Tibial nerve (tissue), 4 donors: ENCODE data around the gene TTC39B. TPM values are rescaled to one million over a fixed set of nuclear protein-coding genes. Genes with fewer than 3 reads are reported as not detected.

Experiments
- DNase-seq, 2 donors: peaks; one replicate each; pipeline ENCODE4 v3.0.0-alpha.2; 2019; ENCODE audit warnings: low spot score in 2 of 2
- H3K27ac ChIP-seq, 4 donors: fragments of 200-600 bp; sonication (generic) in 3 of 4; one replicate each; pipeline ENCODE4 v1.5.1; 2017 to 2019; ENCODE audit warnings: mild to moderate bottlenecking in 1 of 4
- H3K27me3 ChIP-seq, 2 donors: fragments of 200-600 bp; sonication (generic) in 1 of 2; one replicate each; pipeline versions ENCODE4 v1.5.1 to v1.6.0; 2017 to 2019
- H3K36me3 ChIP-seq, 3 donors: fragments of 200-600 bp; sonication (generic); one replicate each; pipeline ENCODE4 v1.5.1; 2018 to 2019
- H3K4me1 ChIP-seq, 4 donors: fragments of 200-600 bp; sonication (generic) in 3 of 4; one replicate each; pipeline ENCODE4 v1.5.1; 2017 to 2019
- H3K4me3 ChIP-seq, 4 donors: fragments of 200-600 bp; sonication (generic) in 3 of 4; one replicate each; pipeline ENCODE4 v1.5.1; 2017 to 2019; ENCODE audit warnings: mild to moderate bottlenecking in 1 of 4, moderate library complexity in 1 of 4
- H3K9me3 ChIP-seq, 4 donors: fragments of 200-600 bp; sonication (generic) in 3 of 4; one replicate each; pipeline ENCODE4 v1.5.1; 2017 to 2019
- CTCF ChIP-seq, 5 experiments: fragments of 200-600 bp in 3 of 5; fragments of 450-650 bp in 2 of 5; sonication (generic) in 3 of 5; IDR thresholded peaks; one replicate each; pipeline ENCODE4 v1.5.1; 2016 to 2019; ENCODE audit warnings: antibody characterized with exemption in 5 of 5, mild to moderate bottlenecking in 3 of 5, moderate library complexity in 2 of 5
- EP300 ChIP-seq, 2 donors: sonication (generic); formaldehyde crosslinking; IDR thresholded peaks; one replicate each; pipeline ENCODE4 v1.6.1; 2017; ENCODE audit warnings: antibody characterized with exemption in 2 of 2, mild to moderate bottlenecking in 1 of 2
- POLR2A ChIP-seq, 2 donors: fragments of 450-650 bp; IDR thresholded peaks; one replicate each; pipeline ENCODE4 v1.6.1; 2017; ENCODE audit warnings: antibody characterized with exemption in 2 of 2, mild to moderate bottlenecking in 2 of 2, moderate library complexity in 2 of 2
- WGBS, 2 donors: methylation state at CpG; one replicate each; pipeline ENCODE4 v1.1.5; 2018; 5-methylcytosine and 5-hydroxymethylcytosine counted together
- total RNA-seq, 4 donors: library from RNA; depleted of rRNA; stranded (reverse); fragments of >200 nt; gene quantifications; one replicate each; pipeline ENCODE4 v1.1.0, GENCODE V29; 2016

Gene TTC39B
- total RNA-seq = 1 to 10 TPM; 5.4 to 8.8 (median 7.5) TPM

GRCh38 chr9:15306757-15307522 lies at the start of gene TTC39B:
TSS of gene TTC39B (minus strand) at chr9:15307216. CDS start at chr9:15307125, 91 bp downstream.
- Histone ChIP-seq H3K4me3 (peak within 1 kb of the TSS; percentile 81 to 99 (median 87)), H3K9me3 (no peaks in the 10 kb centered on the region), H3K27ac (peak within 1 kb of the TSS; percentile 75 to 92 (median 88)), H3K36me3 (no peaks in the 10 kb centered on the region), H3K4me1 (peaks cover 0 to 14% (median 3%) of the 10 kb centered on the region in 4 donors), H3K27me3 (no peaks in the 10 kb centered on the region)
- peak; percentile 86 to 89 for DNase-seq
- peak in 1 of 2 donors; percentile 85 for TF ChIP-seq EP300 (IDR thresholded peaks at IDR 0.05)
- TF ChIP-seq POLR2A (IDR thresholded peaks at IDR 0.05) = peak; percentile 59 to 73
- peak in 2 of 5 experiments; percentile 5 to 12 for TF ChIP-seq CTCF (IDR thresholded peaks at IDR 0.05)
- WGBS, 2 donors = 1 to 2% methylated on average over 11 to 33 of the region's 67 CpGs

- Histone ChIP-seq H3K27me3 (no peaks in the 10 kb centered on the region), H3K4me3 (no peak overlapping the region), H3K4me1 (no peaks in the 10 kb centered on the region), H3K36me3 (no peaks in the 10 kb centered on the region), H3K27ac (no peak overlapping the region), H3K9me3 (no peaks in the 10 kb centered on the region)
- 92 to 95% methylated on average over 6 of the region's 6 CpGs for WGBS, 2 donors
- no peak for DNase-seq
- TF ChIP-seq POLR2A (IDR thresholded peaks at IDR 0.05) = no peak
These were observed 48.7 kb upstream of the TTC39B start for GRCh38 chr9:15355669-15356068.

- no peak overlapping the region for H3K27ac ChIP-seq
- TF ChIP-seq EP300 (IDR thresholded peaks at IDR 0.05) = no peak
- no peak for TF ChIP-seq POLR2A (IDR thresholded peaks at IDR 0.05)
- TF ChIP-seq CTCF (IDR thresholded peaks at IDR 0.05) = no peak
- no peaks in the 10 kb centered on the region for H3K36me3 ChIP-seq
- WGBS, 2 donors = 78 to 84% methylated on average over 3 of the region's 3 CpGs
- H3K9me3 ChIP-seq = no peaks in the 10 kb centered on the region
- no peaks in the 10 kb centered on the region for H3K27me3 ChIP-seq
- no peak overlapping the region for H3K4me3 ChIP-seq
- DNase-seq = no peak
- H3K4me1 ChIP-seq = no peaks in the 10 kb centered on the region
These were observed 47.7 kb upstream of the TTC39B start for GRCh38 chr9:15354713-15355112.

GRCh38 chr9:15353892-15354291 lies 46.9 kb upstream of the TTC39B start:
- Histone ChIP-seq H3K4me1 (no peaks in the 10 kb centered on the region), H3K4me3 (no peak overlapping the region), H3K9me3 (no peaks in the 10 kb centered on the region), H3K36me3 (no peaks in the 10 kb centered on the region), H3K27ac (no peak overlapping the region), H3K27me3 (no peaks in the 10 kb centered on the region)
- 88 to 92% methylated on average over 4 of the region's 4 CpGs for WGBS, 2 donors
- no peak for TF ChIP-seq EP300 (IDR thresholded peaks at IDR 0.05)
- no peak for TF ChIP-seq CTCF (IDR thresholded peaks at IDR 0.05)
- no peak for TF ChIP-seq POLR2A (IDR thresholded peaks at IDR 0.05)
- no peak for DNase-seq

GRCh38 chr9:15352306-15352705 lies 45.3 kb upstream of the TTC39B start:
- no peaks in the 10 kb centered on the region for H3K27me3 ChIP-seq
- H3K27ac ChIP-seq = no peak overlapping the region
- WGBS, 2 donors = 52 to 66% methylated on average over 2 of the region's 3 CpGs
- H3K36me3 ChIP-seq = no peaks in the 10 kb centered on the region
- DNase-seq = no peak
- H3K9me3 ChIP-seq = no peaks in the 10 kb centered on the region
- no peaks in the 10 kb centered on the region for H3K4me1 ChIP-seq
- no peak overlapping the region for H3K4me3 ChIP-seq
- TF ChIP-seq EP300 (IDR thresholded peaks at IDR 0.05) (no peak), CTCF (IDR thresholded peaks at IDR 0.05) (no peak), POLR2A (IDR thresholded peaks at IDR 0.05) (no peak)
